NB4 (cell line): ENCODE measurements around the gene LRRTM2.

ENCODE experiments used
- CTCF ChIP-seq: IDR thresholded peaks from one replicate; pipeline ENCODE4 v1.5.1; 2012; ENCODE audit warnings: low read depth, low read length
- MAX ChIP-seq: IDR thresholded peaks from 2 replicates; pipeline ENCODE4 v1.6.1; 2011; ENCODE audit warnings: low read depth, low read length
- MYC ChIP-seq: IDR thresholded peaks from 2 replicates; pipeline ENCODE4 v1.6.1; 2011; ENCODE audit warnings: low read depth, low read length
- POLR2A ChIP-seq: IDR thresholded peaks from 2 replicates; pipeline ENCODE4 v1.6.1; 2011; ENCODE audit warnings: mild to moderate bottlenecking; ENCODE audit not compliant: insufficient read length; ENCODE audit errors: extremely low read depth

- TF ChIP-seq CTCF (no peak), MAX (no peak), POLR2A (no peak), MYC (no peak)
Measured at GRCh38 chr5:138872841-138873465, 2.2 kb downstream of the LRRTM2 start.
